HepG2 (cell line): ENCODE data around the gene NFATC3. TPM values are rescaled to one million over a fixed set of nuclear protein-coding genes. Genes with fewer than 3 reads are reported as not detected.

Experiments used
- HMGXB3 ChIP-seq: sonication (generic); formaldehyde crosslinking; IDR thresholded peaks from 2 replicates; pipeline ENCODE4 v1.4.0; 2020; ENCODE audit warnings: missing genetic modification reagents, borderline replicate concordance
- RARA ChIP-seq: IDR thresholded peaks from 2 replicates; pipeline ENCODE4 v1.6.1; 2016; ENCODE audit warnings: missing genetic modification reagents, missing compliant biosample characterization
- YEATS2 ChIP-seq: sonication (generic); formaldehyde crosslinking; IDR thresholded peaks from 2 replicates; pipeline ENCODE4 v1.4.0; 2020; ENCODE audit warnings: missing genetic modification reagents, borderline replicate concordance
- ZFP37 ChIP-seq: sonication (generic); formaldehyde crosslinking; IDR thresholded peaks from 2 replicates; pipeline ENCODE4 v1.4.0; 2020; ENCODE audit warnings: missing genetic modification reagents, borderline replicate concordance
- polyA plus RNA-seq, 8 experiments: library from polyadenylated mRNA; depleted of rRNA in 3 of 8; stranded (reverse) in 7 of 8; unstranded in 1 of 8; fragments of >200 nt; fragmentation: Illumina TruSeq in 4 of 8; extraction: Trizol in 4 of 8; gene quantifications; 2 replicates each; pipeline versions ENCODE4 v1.2.1 to v1.2.3, GENCODE V29; 2011 to 2016; ENCODE audit warnings: low read depth in 4 of 8, missing spikeins in 1 of 8, mixed read lengths in 1 of 8; ENCODE audit not compliant: insufficient read depth in 1 of 8
- total RNA-seq, 5 experiments: library from RNA; depleted of rRNA; stranded (reverse); fragments of >200 nt; fragmentation: Illumina TruSeq; extraction: Trizol; gene quantifications; 2 replicates each; pipeline ENCODE4 v1.2.3, GENCODE V29; 2016; ENCODE audit warnings: low read depth in 1 of 5
- TF ChIP-seq, protein P1 (sequence below): fragments of 450-650 bp; IDR thresholded peaks from 2 replicates; pipeline ENCODE4 v1.6.1; 2017; ENCODE audit warnings: mild to moderate bottlenecking
- TF ChIP-seq, protein P2 (sequence below): sonication (generic); formaldehyde crosslinking; IDR thresholded peaks from 2 replicates; pipeline ENCODE4 v1.4.0; 2020; ENCODE audit warnings: missing genetic modification reagents; ENCODE audit errors: not compliant biosample characterization
- TF ChIP-seq, protein P3 (sequence below): sonication (generic); formaldehyde crosslinking; IDR thresholded peaks from 2 replicates; pipeline ENCODE4 v1.4.0; 2020; ENCODE audit warnings: mild to moderate bottlenecking, missing genetic modification reagents, borderline replicate concordance
- TF ChIP-seq, protein P4 (sequence below): IDR thresholded peaks from 2 replicates; pipeline ENCODE4 v1.6.1; 2016; ENCODE audit warnings: low read depth
- TF ChIP-seq, protein P5 (sequence below): sonication (generic); formaldehyde crosslinking; IDR thresholded peaks from 2 replicates; pipeline ENCODE4 v1.8.1; 2023; ENCODE audit warnings: mild to moderate bottlenecking, missing genetic modification reagents, borderline replicate concordance

Gene NFATC3
- total and polyA plus RNA-seq, 2 of the 13 experiments (the other 11 are each of a cell fraction or from before 2014, with no cell fraction given): 52.6 to 62.7 TPM

DNA sequence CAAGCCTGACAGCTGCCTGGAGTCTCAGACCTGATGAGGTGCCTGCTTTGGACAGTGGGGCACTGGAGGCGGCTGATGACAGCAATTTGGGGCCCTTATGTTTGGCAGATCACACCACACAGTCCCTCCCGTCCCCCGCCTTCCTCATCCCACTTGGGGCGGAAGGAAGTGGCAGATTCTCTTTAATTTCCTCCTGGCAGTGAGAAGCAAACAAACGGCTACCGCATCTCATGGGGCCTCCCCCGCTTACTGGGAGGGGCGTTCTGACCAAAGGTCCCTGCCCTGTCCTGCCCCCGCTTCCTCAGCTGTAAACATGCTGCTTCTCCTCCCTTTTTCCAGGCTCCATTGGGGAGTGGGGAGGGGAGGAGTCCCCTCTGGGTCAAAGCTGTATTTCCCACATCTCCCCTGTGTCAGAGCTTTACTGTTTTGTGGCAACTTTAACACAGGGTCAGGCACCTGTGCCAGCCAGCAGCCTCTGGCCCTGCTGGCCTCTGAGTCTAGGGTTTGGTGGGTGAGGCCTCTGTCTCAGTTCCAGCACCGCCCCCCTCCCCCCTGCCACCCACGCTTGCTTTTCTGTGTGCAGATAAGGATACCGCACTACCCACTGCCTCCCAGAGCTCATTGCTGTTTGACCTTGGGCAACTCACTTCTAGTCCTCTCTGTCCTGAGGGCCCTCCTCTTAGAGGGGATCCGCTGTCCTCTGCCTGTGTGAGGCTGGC, 5.4 kb upstream of the NFATC3 start (continued):
- TF ChIP-seq HMGXB3 (CRISPR knock-in tag) (peak; percentile 87; the same call in 1 of the 2 replicates), YEATS2 (CRISPR knock-in tag) (peak; percentile 73; the same call in 1 of the 2 replicates), ZFP37 (CRISPR knock-in tag) (peak; percentile 89), RARA (CRISPR knock-in tag) (peak; percentile 89)
- TF ChIP-seq, protein P1, sequence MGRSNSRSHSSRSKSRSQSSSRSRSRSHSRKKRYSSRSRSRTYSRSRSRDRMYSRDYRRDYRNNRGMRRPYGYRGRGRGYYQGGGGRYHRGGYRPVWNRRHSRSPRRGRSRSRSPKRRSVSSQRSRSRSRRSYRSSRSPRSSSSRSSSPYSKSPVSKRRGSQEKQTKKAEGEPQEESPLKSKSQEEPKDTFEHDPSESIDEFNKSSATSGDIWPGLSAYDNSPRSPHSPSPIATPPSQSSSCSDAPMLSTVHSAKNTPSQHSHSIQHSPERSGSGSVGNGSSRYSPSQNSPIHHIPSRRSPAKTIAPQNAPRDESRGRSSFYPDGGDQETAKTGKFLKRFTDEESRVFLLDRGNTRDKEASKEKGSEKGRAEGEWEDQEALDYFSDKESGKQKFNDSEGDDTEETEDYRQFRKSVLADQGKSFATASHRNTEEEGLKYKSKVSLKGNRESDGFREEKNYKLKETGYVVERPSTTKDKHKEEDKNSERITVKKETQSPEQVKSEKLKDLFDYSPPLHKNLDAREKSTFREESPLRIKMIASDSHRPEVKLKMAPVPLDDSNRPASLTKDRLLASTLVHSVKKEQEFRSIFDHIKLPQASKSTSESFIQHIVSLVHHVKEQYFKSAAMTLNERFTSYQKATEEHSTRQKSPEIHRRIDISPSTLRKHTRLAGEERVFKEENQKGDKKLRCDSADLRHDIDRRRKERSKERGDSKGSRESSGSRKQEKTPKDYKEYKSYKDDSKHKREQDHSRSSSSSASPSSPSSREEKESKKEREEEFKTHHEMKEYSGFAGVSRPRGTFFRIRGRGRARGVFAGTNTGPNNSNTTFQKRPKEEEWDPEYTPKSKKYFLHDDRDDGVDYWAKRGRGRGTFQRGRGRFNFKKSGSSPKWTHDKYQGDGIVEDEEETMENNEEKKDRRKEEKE: no peak
- TF ChIP-seq, protein P2, sequence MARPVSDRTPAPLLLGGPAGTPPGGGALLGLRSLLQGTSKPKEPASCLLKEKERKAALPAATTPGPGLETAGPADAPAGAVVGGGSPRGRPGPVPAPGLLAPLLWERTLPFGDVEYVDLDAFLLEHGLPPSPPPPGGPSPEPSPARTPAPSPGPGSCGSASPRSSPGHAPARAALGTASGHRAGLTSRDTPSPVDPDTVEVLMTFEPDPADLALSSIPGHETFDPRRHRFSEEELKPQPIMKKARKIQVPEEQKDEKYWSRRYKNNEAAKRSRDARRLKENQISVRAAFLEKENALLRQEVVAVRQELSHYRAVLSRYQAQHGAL (CRISPR knock-in tag): no peak
- TF ChIP-seq, protein P3, sequence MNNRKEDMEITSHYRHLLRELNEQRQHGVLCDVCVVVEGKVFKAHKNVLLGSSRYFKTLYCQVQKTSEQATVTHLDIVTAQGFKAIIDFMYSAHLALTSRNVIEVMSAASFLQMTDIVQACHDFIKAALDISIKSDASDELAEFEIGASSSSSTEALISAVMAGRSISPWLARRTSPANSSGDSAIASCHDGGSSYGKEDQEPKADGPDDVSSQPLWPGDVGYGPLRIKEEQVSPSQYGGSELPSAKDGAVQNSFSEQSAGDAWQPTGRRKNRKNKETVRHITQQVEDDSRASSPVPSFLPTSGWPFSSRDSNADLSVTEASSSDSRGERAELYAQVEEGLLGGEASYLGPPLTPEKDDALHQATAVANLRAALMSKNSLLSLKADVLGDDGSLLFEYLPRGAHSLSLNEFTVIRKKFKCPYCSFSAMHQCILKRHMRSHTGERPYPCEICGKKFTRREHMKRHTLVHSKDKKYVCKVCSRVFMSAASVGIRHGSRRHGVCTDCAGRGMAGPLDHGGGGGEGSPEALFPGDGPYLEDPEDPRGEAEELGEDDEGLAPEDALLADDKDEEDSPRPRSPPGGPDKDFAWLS (CRISPR knock-in tag): peak; percentile 78
- TF ChIP-seq, protein P4, sequence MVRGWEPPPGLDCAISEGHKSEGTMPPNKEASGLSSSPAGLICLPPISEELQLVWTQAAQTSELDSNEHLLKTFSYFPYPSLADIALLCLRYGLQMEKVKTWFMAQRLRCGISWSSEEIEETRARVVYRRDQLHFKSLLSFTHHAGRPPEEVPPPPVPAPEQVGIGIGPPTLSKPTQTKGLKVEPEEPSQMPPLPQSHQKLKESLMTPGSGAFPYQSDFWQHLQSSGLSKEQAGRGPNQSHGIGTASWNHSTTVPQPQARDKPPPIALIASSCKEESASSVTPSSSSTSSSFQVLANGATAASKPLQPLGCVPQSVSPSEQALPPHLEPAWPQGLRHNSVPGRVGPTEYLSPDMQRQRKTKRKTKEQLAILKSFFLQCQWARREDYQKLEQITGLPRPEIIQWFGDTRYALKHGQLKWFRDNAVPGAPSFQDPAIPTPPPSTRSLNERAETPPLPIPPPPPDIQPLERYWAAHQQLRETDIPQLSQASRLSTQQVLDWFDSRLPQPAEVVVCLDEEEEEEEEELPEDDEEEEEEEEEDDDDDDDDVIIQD: peak; percentile 97
- TF ChIP-seq, protein P5, sequence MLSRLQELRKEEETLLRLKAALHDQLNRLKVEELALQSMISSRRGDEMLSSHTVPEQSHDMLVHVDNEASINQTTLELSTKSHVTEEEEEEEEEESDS (CRISPR knock-in tag): peak; percentile 85; the same call in 1 of the 2 replicates
